ENCODE results near the gene GIGYF1.
A peak's percentile ranks its signal among the peaks of the same experiment; 100 is the strongest.

Gene GIGYF1

DNA sequence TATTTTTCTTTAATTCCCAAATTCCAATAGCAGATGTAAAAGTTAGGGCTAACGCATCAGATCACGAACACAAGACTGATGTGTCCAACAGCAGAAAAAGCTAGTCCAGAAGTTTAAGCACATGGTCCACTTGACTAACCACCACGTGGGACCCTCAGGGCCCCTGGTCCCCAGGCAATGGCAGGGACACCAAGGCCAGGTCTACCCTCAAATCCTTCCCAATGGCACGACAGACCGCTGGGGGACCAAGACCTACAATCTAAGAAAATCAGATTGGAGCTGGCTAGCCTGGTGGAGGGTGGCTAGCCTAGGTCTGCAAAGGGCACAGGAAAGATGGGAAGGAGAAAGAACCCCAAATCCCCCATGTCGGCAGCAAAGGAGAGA is 1.5 kb downstream of the GIGYF1 start:
- TF ChIP-seq, protein P1, sequence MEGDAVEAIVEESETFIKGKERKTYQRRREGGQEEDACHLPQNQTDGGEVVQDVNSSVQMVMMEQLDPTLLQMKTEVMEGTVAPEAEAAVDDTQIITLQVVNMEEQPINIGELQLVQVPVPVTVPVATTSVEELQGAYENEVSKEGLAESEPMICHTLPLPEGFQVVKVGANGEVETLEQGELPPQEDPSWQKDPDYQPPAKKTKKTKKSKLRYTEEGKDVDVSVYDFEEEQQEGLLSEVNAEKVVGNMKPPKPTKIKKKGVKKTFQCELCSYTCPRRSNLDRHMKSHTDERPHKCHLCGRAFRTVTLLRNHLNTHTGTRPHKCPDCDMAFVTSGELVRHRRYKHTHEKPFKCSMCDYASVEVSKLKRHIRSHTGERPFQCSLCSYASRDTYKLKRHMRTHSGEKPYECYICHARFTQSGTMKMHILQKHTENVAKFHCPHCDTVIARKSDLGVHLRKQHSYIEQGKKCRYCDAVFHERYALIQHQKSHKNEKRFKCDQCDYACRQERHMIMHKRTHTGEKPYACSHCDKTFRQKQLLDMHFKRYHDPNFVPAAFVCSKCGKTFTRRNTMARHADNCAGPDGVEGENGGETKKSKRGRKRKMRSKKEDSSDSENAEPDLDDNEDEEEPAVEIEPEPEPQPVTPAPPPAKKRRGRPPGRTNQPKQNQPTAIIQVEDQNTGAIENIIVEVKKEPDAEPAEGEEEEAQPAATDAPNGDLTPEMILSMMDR (conservative IDR thresholded peaks at IDR 0.05; ENCODE audit: low read depth, low read length): no peak
- peak overlapping the region; percentile 80 for H3K4me3 ChIP-seq (ENCODE audit: low read length)
- no peak for DNase-seq (ENCODE audit: low read depth)

DNA sequence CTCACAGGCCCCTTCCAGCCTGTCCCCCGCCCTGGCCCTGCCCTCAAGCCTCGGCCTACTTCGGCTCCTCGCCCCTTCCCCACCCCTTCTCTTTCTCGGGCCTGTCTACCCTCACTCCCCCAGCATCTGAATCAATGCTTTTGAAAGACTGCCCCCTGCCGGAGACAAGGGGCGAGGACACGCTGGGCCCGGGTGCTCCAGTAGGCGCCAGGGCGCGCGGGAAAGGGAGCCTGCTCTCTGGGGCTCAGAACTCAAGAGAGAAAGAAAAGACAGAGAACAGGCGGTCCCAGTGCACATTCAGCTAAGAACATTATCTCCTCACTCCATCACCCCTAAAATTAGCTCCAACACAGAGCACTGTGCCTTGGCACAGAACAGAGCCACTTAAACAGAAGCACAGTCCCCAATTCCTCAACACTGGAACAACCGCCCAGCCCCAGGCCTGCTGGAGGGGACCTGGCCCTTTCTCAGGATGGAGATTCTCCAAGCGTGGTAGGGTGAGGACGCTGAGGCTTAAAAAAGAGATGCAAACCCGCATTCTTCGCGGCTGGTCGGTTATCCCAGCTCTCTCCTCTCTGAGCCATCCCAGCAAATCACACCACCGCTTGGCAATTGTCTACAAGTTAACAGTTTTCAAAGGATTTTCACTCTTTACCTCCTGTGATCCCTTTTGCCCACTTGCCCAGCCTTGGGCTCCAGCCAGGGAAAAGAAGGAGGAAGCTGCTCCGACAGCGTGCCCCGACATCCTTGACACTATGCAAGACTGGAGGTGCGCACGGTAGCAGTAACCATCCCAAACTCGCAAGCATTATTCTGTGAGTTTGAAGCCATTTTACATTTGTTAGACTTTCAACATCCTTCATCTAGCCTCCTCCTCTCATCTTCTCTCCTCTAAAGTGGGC is 2.1 kb downstream of the GIGYF1 start:
- DNase-seq (ENCODE audit: low read depth): no peak
- H3K4me3 ChIP-seq (ENCODE audit: low read length): peak overlapping the region; percentile 80
- TF ChIP-seq, protein P1 (conservative IDR thresholded peaks at IDR 0.05; ENCODE audit: low read depth, low read length): peak; percentile 91

DNA sequence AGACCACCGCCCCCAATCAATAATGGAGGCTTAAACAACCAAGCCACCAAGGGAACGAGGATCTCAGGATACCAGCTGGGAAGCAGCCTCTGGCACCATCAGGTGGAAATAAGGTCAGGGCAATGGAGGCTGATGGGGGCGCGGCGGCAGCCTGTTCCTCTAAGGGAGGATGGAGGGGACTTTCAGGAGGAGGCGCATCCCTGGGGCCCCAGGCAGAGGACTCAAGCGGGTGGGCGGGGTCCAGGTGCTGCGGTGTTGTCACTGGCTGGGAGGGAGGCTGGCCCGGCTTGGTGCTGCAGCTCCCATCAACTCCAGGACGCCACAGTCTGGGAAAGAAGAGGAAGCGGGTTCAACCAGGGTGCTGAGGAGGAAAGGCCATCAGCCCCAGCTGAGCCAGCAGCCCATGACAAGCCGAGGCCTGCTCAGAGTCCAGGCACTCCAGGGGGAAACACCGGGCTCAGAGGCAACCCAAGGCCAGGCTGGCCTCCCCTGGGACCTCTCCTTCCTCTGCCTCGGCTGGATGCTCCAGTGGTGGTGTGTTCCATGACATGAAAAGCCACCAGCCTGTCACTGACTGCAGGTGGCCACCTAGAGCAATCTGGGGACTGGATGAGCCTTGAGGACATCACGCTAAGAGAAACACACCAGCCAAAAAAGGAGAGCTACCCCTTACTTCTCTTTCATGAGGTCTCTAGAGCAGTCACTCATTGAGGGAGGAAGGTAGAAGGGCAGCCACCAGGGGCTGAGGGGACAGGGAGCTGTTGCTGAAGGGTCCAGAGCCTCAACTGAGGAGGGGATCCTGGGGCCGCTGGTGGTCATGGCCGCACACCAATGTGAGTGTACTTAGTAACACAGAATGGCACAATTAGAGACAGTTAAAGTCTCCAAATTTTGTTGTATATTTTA is 4.6 kb downstream of the GIGYF1 start:
- DNase-seq (ENCODE audit: low read depth): no peak
- no peak overlapping the region for H3K4me3 ChIP-seq (ENCODE audit: low read length)
- TF ChIP-seq, protein P1 (conservative IDR thresholded peaks at IDR 0.05; ENCODE audit: low read depth, low read length): no peak

DNA sequence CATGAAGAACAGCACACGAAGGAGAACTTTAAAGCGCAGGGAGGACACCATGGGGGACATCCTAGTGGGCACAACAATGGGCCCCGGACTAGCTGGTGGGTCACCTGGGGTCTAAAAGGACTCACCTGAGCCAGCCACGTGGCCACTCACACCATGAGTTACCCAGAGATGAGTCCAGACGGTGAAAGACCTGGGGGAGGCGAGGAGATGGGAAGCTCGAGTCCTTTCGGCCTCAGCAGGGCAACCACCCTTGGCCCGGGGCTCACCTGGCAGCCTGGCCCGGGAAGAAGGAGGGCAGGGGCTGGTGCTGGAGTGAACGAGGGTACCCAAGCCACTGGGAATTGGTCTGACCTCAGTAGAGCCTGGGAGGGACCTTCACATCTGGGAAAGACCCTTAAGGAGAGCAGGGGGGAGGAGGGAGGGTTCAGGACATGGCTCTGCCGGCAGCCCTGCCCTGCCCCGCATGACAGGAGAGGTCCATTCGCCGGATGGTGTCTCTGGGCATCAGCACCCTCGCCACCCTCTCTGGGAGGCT is 5.7 kb downstream of the GIGYF1 start:
- TF ChIP-seq, protein P1 (conservative IDR thresholded peaks at IDR 0.05; ENCODE audit: low read depth, low read length): no peak
- DNase-seq (ENCODE audit: low read depth): no peak
- no peak overlapping the region for H3K4me3 ChIP-seq (ENCODE audit: low read length)

DNA sequence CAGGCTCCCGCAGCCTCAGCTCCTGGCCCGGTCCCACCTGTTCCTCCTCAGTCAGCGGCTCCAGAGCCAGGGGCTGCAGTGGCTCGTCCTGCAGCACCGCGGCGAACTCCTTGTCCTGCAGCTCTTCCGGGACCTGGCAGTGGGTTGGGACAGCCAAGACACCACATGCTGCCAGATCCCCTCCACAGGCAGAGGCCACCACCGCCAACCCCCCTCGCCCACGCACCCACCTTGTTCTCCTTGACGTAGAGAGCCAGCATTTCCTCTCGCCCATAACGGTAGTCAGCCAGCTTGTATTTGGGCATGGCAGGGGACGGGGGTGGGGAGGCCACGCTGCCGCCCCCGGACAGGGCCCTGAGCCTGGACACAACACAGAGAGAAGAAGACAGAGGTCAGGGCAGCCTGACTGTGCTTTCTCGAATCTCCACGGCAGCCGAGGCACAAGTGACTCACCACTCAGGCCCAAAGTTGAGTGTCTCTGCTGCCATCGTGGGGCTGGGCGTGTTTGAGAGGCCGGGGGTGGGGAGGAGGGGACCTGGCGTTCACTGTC is 6.2 kb downstream of the GIGYF1 start:
- H3K4me3 ChIP-seq (ENCODE audit: low read length): no peak overlapping the region
- TF ChIP-seq, protein P1 (conservative IDR thresholded peaks at IDR 0.05; ENCODE audit: low read depth, low read length): no peak
- DNase-seq (ENCODE audit: low read depth): no peak

DNA sequence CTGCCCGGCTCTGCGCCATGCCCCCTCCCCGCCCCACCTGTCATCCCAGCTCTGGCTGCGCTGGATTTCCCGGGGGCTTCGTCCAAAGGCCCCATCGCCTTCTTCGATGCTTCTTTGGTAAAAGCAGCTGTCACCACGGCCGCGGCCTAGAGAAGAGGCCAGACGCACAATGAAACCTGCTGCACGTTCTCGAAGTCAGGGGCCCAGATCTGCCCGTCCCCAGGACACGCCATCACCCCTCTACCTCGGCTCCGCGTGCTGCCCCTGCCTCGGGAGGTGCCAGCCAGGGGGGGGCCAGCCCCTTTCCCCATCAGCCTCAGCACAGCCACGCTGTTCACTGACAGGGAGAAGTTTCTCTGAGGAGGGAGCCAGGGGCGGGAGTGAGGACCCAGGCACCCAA is 6.8 kb downstream of the GIGYF1 start:
- TF ChIP-seq, protein P1 (conservative IDR thresholded peaks at IDR 0.05; ENCODE audit: low read depth, low read length): no peak
- DNase-seq (ENCODE audit: low read depth): no peak
- no peak overlapping the region for H3K4me3 ChIP-seq (ENCODE audit: low read length)

All from retinal pigment epithelial cell (primary cell).